HL-60/S4 treated with phorbol 12-myristate 13-acetate at 8.2 ng/mL for 4 days and 3 days (cell line): ENCODE data around the gene DGKD.
"Not testable (repeated sequence)": the region's sequence is repeated elsewhere in the genome, so short reads cannot be mapped to it uniquely, and the experiment has no call there.

Experiments
- in situ Hi-C: fragments of 300-500 bp; cut with MboI; formaldehyde crosslinking; loops from 2 replicates; pipeline ENCODE4 v1.15.0; 2022; ENCODE audit warnings: low sequenced_read_pairs

The DGKD gene

DNA sequence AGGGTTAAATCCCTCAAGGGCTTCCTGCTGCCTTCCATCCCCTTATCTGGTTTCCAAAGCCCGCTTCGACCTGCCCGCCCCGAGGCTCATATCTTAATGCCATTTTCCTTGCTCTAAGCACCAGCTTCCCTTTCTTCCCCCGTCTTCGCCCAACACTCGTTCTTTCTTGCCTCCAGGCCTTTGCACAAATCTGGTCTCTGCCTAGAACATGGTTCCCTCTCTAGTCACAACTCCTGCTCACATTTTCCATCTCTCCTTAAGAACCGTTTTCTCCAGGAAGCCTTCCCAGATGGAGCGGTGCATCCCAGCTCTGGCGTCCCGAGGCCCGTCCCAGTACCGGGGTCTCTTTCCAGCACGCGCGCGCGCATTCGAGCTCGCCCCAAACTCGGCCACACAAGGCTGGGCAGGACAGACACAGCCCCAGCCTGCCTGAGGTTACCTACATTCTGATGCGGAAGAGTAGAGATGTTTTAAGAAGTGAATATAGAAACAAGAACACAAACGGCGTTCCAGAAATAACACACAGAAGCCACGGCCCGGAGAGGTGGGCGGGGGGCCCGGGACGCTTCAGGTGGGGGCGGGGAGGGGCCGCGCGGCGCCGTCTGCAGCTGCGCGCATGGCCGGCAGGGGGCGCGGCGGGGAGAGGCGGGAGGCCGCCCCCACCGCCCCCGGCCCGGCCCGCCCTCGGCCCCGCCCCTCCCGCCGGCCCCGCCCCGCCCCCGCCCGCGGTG is at the start of gene DGKD:
Gene DGKD, plus strand, starts transcription at position 726 of the 731 bp plus-strand sequence. CDS start 25 bp downstream, outside the sequence.
- in situ Hi-C loops, result no loop called here

- in situ Hi-C loops, result no loop called here
Measured at GRCh38 chr2:233307565-233307964, 46.7 kb upstream of the DGKD start, which contains the start of gene SAG. SAG (plus strand) TSS chr2:233307816; CDS start chr2:233309190, 1,374 bp downstream.

DNA sequence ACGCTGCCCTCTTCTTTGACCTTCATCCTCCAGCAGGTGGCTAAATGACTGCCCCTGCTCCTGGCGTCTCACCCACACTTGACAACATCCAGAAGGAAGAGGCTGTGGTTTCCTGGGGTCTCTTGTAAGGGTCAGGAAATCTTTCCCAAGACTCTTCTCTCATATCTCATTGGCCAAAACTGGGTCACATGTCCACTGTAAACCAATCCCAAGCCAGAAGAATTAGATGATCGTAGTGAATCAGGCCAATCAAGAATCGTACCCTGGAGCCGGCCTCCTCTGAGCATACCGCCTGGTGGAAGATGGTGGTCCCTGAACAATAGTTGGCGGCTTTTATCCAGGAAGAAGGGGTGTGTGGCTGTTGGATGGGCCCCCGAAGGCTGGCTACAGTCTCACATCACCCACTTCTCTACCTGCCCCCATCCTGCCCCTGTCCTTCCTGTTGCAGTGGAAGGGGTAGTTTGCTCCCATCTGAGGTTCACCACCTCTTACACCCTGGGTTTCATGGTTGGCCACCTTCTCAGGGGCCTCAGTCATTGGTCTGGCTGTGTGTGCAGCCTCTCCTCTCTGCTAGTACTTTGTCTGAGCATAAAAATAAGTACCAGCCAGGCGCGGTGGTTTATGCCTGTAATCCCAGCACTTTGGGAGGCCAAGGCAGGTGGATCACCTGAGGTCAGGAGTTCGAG is 42.9 kb upstream of the DGKD start:
- in situ Hi-C loops, result no loop called here

GRCh38 chr2:233312874-233313273 is 41.4 kb upstream of the DGKD start:
- in situ Hi-C loops, result no loop called here

DNA sequence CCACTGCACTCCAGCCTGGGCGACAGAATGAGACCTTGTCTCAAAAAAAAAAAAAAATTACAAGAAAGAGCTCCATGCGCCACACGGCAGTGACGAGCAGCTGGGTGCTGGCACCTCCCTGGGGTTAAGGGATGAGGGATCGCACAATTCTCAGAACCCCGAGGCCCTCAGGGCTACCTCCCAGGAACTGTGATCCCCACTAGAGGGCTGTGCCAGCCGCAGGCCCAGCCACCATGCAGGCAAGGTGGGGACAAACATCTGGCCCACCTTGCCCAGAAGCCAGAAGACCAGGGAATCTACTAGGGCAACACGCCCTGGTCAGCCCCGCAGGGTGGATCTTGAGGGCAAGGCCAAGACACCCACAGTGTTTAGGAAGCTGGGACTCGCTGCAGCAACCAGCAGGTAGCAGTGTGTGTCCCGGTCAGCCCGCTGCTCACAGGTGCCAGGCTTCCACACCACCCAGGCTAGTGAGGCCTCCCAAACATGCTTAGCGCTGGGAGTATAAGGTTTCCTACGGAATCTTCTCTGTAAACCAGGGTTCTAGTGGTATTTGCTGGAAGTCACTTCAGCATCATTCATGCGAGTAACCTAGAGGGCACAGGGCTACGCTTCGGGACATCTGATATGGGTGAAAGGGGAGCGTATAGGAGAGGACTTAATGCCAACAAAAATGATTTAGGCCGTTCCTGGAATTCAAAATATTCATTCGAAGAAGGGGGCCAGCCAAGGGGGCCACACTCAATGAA is 39.9 kb upstream of the DGKD start:
- in situ Hi-C loops, result no loop called here

DNA sequence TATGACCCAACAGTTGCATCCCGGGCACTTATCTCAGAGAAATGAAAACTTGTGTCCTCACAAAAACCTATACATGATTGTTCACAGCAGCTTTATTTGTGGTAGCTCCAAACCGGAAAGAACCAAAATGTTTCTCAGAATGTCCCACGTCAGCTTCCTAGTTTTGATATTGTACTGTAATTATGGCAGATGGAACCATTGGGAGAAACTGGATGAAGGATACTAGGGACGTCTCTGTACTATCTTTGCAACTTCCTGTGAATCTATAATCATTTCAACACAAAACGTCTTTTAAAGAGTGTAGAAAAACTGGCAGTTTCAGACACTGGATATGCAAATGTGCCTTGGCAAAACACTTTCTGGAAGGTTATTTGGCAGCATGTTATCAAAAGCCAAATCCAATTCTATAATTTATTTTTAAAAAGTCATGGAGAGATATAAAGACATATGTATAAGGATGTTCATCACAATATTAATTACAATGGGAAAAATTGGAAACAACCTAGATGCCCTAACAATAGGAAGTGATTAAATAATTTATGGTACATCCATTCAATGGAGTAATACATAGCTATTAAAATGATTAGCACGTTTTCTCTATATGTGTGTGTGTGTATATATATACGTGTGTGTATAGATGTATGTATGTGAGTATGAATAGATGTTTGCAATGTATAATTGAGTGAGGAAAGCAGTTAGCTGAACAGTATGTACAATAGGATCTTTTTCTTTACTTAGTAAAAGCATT is 36.9 kb upstream of the DGKD start:
- in situ Hi-C loops, result no loop called here

- in situ Hi-C loops, result no loop called here
Measured at GRCh38 chr2:233319256-233319655, 35.0 kb upstream of the DGKD start.

GRCh38 chr2:233320470-233320869 is 33.8 kb upstream of the DGKD start:
- in situ Hi-C loops, result no loop called here

DNA sequence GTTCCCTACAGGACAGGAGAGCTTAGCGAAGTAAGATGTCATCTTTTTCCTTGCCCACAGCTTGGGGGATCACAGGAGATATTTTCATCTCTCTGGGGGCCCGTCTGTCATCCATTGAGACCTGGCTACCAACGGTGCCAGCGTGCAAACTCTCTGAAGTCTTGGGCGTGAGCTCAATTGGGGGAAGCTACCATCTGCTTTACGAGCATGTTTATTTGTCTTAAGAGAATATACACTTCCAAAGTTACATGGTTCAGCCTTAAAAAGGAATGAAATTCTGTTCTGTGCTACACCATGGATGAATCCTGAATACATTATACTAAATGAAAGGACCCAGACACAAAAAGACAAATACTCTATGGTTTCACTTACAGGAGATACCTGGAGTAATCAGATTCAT is 33.1 kb upstream of the DGKD start:
- in situ Hi-C loops, result no loop called here

GRCh38 chr2:233323851-233324250 is 30.4 kb upstream of the DGKD start:
- in situ Hi-C loops, result no loop called here

DNA sequence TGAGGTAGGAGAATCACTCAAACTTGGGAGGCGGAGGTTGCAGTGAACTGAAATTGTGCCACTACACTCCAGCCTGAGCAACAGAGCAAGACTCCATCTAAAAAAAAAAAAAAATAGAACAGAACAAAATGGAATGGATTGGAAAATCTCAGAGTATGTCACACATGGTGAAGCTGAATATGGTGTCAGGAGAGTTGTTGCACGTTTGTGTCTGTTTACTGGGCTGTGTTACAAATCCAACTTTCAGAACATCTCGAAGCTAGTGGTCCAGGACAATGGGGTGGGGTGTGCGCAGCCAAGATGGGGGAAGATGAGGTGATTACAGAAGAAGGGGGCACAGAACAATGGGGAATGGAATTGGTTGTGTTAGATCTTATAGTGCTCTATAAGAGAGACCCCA is 29.0 kb upstream of the DGKD start:
- in situ Hi-C loops, result no loop called here

GRCh38 chr2:233325814-233326213 is 28.5 kb upstream of the DGKD start:
- in situ Hi-C loops, result no loop called here

GRCh38 chr2:233326500-233326899 is 27.8 kb upstream of the DGKD start:
- in situ Hi-C loops, result no loop called here

GRCh38 chr2:233328922-233329321 is 25.4 kb upstream of the DGKD start:
- in situ Hi-C loops, result no loop called here

GRCh38 chr2:233329489-233330135 is 24.7 kb upstream of the DGKD start:
- in situ Hi-C loops, result no loop called here

GRCh38 chr2:233331536-233331935 is 22.8 kb upstream of the DGKD start:
- in situ Hi-C loops, result no loop called here

GRCh38 chr2:233332125-233332524 is 22.2 kb upstream of the DGKD start:
- in situ Hi-C loops, result no loop called here

GRCh38 chr2:233334915-233335314 is 19.4 kb upstream of the DGKD start:
- in situ Hi-C loops, result no loop called here

DNA sequence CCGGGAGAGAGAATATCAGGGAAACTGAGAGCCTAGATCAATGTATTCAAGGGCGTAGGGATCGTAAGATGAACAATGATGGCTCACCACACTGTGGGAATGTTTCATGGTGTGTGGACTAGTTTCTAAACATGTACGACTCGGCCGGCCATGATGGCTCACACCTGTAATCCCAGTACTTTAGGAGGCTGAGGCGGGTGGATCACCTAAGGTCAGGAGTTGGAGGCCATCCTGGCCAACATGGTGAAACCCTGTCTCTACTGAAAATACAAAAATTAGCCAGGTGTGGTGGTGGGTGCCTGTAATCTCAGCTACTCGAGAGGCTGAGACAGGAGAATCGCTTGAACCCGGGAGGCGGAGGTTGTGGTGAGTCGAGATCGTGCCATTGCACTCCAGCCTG is 18.2 kb upstream of the DGKD start:
- in situ Hi-C loops, result not testable (repeated sequence)

DNA sequence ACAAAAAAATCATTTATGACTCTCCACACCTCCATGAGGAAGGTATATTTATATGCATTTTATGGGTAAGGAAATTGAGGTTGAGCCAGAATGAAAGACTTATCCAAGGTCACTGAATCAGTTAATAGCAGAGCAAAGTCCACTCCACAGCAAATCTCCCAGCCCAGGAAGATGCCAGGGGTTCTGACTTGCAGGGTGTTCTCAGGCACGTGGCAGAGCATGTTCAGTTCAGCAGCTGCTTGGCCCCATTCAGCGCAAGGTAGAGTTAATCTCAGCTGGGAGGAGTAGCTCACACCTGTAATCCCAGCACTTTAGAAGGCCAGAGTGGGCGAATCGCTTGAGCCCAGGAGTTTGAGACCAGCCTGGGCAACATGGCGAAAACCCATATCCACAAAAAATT is 17.8 kb upstream of the DGKD start:
- in situ Hi-C loops, result no loop called here

DNA sequence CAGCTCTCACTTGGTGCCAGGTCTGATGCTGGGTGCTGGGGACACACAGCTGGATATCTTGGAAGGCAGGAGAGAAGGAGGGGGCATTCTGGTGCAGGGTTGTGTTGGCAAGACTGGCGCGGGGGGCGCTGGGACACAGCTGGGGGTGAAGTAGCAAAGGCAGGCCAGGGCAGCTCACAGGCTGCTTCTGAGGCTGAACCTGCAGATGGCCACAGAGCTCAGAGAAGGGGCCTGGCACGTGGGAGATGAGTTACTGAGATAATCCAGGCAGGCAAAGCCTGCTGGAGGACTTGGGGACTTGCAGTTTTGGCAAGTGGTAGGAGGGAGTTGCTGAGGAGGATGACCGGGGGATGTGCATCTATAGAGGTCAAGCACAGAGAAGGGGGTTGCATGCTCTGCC is 16.2 kb upstream of the DGKD start:
- in situ Hi-C loops, result no loop called here
